Fibroblast of gingiva (primary cell): Measurements from ENCODE around the gene RTL1.

Experiments used
- DNase-seq: peaks from one replicate; pipeline ENCODE4 v3.0.0-alpha.2; 2011; ENCODE audit warnings: low read depth

The RTL1 gene

GRCh38 chr14:100882026-100882967 lies 21.2 kb downstream of the RTL1 start:
- DNase-seq = no peak

- DNase-seq = no peak
These were observed 22.1 kb downstream of the RTL1 start for GRCh38 chr14:100881211-100882025.

DNA sequence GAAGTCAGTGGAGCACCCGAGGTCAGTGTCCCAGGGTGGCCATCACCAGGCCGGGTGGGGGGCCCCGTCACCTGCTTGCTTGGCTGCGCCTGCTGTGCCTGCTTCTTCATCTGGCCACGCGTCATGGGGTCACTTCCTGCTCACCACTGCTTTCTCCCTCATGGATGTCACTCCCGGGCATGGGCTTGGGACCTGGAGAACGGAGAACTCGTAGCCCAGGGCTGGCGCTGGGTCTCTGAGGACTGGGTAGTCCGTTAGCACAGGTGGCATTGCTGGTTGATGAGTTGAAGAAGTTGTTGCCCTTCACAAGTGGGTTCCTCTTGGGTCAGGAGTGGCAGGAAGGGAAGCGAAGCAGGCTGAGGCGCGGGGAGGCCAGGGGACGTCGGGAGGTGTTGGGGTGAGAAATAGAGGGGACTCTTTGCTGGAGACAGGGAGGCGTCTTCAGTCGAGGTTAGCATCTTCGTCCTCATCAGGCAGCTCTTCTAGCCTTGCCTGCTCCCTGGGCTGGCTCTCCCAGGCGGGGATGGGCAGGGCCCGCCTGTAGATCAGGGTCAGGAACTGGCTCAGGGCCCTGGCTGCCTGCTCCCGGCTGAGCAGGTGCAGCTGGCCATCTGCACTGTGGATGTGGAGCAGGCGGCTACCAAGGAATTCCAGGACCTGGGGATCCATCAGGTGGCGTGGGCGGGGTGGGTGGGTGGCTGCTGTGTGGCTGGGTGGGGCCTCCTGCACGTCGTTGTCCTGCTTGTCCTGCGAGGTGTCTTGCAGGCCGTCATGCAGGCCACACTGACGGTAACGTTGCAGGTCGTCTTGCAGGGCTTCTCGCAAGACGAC lies 23.0 kb downstream of the RTL1 start:
- DNase-seq = no peak

DNA sequence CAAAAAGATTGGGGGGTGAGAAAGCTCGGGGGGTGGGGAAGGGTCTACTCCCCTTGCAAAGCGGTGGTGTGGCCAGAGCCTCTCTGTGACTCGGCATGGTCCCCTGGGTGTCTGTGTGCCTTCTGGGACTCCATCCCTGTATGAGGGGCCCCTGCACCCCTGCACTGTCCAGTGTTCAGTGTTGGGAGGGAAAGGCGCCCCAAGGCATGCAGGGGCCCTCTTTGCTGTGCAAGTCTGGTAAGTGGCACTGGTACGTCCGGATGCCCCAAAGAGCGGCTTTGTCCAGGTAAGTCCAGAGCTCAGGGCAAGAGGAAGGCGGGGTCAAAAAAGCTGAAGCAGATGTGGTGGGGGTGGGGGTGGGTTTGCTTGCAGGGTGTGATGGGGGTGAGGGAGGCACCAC lies 23.7 kb downstream of the RTL1 start:
- DNase-seq = no peak

GRCh38 chr14:100879194-100879593 lies 24.3 kb downstream of the RTL1 start:
- DNase-seq = no peak

GRCh38 chr14:100878271-100879146 lies 25.0 kb downstream of the RTL1 start:
- DNase-seq = no peak

DNA sequence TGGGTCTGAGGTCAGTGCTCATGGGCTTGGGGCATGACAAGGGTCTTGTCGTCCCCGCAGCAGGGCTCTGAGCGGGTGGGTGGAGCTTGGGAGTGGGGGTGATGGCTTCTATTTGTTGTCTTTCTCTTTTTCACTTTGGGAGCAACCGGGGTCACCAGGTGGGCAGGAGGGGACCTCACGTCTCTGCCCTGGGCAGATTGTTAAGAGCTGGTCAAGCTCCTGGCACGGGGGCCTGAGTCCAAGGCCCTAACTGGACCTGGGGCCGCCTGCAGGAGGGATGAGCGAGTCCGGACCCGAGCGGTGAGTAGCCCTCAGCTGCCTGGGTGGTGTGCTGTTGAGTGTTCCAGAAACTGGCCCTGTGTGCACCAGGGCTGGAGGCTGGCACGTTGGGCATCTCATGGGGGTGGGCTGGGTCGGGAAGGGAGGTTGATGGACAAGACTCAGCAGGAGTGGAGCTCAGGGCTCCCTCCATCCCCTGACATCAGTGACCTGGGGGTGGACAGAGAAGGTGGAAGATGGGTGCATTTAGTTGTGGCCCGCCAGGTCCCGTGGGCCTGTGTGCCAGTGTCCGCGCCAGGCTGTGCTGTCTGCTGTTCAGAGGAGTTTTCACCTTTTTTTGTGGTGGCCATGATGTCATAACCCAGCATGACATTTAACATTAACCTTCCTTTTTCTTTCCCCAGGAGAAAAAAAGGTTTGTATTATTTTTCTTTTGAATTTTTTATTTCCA lies 27.5 kb downstream of the RTL1 start:
- no peak for DNase-seq

DNA sequence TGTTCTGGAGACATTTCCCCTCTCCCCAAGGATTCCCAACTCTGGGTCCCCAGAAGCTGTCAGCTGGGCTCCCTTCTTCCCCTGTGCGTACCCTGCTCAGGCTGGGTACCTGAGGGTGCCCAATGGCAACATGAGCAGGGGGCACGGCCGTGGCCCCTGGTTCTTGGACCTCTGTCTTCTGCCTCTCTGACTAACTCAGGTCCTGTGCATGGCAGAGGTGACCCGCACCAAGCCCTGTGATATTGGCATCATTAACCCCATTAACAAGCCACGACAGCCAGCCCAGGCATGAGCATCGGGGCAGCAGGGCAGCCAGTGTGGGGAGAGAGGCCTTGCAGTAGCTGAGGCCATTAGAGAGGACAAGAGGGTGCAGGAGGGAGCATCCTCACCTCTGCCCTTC lies 28.4 kb downstream of the RTL1 start:
- no peak for DNase-seq

DNA sequence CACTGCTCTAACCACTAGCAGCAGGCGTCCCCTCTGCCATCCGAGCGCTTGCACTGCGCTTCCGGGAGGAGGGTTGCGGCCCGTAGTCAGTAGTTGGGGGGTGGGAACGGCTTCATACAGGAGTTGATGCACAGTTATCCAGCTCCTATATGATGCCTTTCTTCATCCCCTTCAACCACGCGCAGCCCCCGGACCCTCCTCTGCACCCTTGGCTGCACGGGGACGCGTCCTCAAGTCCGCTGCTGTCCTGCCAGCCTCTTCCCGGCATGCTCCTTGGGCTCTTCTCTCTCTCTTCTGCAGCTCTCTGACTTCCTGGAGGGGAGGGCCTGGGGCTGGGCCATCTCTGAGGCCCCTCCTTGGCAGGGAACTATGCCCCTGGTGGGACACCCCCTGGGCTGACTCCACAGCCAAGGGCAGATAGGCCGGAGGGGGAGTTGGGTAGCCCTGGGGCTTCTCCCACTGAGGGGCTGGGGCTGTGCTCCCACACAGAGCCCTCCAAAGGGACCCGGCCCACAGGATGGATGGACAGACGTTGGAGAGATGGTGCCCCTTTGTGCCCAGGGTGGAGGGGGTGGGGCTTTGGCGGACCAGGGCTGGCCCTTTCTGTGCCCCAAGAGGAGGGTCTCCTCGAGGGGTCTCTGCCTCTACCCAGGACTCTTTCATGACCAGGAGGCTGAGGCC lies 29.0 kb downstream of the RTL1 start:
- no peak for DNase-seq

GRCh38 chr14:100874051-100874410 lies 29.5 kb downstream of the RTL1 start:
- no peak for DNase-seq

- no peak for DNase-seq
These were observed 30.4 kb downstream of the RTL1 start for GRCh38 chr14:100873096-100873482.

DNA sequence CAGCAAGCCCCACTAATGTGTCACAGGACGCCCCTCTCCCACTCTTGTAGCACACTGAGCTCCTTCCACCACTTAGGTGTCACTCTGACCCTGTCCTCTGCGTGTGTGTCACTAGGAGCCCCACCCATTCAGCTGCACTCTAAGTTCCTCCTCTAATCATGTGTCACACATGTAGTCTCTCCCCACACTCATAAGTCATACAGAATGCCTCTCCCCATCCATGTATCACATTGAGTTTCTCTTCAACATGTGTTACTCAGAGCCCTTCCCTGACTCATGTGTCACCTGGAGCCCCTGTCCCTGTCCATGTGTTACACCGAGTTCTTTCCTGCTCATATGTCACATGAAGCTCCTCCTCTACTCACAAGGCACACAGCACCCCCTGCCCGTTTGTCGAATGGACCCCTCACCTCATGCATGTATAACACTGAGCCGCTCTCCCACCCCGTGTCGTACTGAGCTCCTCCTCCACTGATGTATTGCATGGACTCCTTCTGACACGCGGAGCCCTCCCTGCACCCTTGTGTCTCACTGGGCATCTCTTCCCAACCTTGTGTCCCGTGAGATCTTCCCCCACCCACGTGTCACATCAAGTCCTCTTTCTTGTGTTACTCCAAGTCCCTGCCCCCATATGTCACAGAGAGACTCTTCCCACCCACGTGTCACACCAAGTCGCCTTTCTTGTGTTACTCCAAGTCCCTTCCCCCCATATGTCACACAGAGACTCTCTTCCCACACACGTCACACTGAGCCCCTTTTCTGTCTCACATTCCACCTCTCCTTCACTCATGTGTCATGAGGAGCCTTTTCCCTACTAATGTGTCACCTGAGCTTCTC lies 31.0 kb downstream of the RTL1 start:
- DNase-seq = peak; percentile 18

DNA sequence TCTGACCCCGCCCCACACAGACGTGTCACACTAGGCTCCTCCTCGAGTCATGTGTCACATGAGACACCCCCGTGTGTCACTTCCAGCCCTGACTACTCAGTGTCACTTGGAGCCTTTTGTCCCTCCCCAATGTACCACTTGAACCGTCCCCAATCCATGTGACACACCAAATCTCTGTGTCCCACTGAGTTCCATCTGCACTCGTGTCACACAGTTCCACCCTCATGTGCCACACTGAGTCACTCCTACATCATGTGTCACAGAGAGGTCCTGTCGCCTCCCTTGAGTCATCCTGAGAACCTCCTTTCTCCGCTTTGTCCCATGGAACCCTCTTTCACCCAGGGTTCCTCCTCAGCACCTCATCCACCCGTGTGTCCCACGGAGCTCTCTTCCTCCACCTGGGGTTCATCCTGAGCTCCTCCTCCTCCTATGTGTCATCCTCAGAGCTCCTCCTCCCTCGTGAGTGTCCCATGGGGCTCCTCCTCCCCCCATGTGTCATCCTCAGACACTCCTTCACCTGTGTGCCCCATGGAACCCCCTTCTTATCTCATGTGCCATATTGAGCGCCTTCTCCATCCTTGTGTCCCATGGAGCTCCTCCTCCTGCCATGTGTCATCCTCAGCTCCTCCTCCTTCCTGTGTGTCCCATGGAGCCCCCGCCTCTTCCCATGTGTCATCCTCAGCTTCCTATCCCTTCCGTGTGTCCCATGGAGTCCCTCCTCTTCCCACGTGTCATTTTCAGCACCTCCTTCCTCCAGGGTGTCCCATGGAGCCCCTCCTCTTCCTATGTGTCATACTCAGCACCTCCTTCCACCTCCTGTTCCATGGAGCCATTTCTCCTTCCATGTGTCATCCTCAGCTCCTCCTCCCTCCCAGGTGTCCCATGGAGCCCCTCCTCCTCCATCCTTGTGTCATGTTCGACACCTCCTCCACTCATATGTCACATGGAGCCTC lies 32.0 kb downstream of the RTL1 start:
- peak; percentile 42 for DNase-seq

GRCh38 chr14:100868621-100869370 lies 34.7 kb downstream of the RTL1 start:
- DNase-seq = no peak

GRCh38 chr14:100867631-100868315 lies 35.7 kb downstream of the RTL1 start:
- DNase-seq = no peak
